ENCODE data around the gene PRRX2. TPM values are rescaled to one million over a fixed set of nuclear protein-coding genes. Genes with fewer than 3 reads are reported as not detected.

PRRX2 gene
- total and polyA plus RNA-seq, 2 of the 13 experiments (the other 11 are each of a cell fraction or from before 2014, with no cell fraction given), result 0.05 TPM; not detected in 1

DNA sequence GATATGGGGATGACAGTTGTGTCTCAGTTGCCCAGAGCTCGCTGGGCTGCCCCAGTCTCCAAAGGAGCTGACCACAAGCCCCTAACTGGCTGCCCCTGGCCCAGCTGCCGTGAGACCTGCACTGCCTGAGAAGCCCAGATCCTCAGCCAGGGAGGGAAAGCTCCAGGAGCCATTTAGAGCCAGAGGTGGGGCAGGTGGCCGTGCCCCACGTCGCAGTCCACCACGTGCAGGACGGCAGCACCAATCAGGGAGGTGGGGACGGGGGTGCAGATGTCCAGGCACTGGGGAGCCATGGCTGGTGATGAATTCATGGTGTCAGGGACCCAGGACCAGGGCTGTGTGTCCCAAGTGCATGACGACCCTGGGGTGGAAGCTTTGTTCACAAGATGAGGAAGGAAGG, 13.4 kb downstream of the PRRX2 start (continued):
- TF ChIP-seq, protein P1, sequence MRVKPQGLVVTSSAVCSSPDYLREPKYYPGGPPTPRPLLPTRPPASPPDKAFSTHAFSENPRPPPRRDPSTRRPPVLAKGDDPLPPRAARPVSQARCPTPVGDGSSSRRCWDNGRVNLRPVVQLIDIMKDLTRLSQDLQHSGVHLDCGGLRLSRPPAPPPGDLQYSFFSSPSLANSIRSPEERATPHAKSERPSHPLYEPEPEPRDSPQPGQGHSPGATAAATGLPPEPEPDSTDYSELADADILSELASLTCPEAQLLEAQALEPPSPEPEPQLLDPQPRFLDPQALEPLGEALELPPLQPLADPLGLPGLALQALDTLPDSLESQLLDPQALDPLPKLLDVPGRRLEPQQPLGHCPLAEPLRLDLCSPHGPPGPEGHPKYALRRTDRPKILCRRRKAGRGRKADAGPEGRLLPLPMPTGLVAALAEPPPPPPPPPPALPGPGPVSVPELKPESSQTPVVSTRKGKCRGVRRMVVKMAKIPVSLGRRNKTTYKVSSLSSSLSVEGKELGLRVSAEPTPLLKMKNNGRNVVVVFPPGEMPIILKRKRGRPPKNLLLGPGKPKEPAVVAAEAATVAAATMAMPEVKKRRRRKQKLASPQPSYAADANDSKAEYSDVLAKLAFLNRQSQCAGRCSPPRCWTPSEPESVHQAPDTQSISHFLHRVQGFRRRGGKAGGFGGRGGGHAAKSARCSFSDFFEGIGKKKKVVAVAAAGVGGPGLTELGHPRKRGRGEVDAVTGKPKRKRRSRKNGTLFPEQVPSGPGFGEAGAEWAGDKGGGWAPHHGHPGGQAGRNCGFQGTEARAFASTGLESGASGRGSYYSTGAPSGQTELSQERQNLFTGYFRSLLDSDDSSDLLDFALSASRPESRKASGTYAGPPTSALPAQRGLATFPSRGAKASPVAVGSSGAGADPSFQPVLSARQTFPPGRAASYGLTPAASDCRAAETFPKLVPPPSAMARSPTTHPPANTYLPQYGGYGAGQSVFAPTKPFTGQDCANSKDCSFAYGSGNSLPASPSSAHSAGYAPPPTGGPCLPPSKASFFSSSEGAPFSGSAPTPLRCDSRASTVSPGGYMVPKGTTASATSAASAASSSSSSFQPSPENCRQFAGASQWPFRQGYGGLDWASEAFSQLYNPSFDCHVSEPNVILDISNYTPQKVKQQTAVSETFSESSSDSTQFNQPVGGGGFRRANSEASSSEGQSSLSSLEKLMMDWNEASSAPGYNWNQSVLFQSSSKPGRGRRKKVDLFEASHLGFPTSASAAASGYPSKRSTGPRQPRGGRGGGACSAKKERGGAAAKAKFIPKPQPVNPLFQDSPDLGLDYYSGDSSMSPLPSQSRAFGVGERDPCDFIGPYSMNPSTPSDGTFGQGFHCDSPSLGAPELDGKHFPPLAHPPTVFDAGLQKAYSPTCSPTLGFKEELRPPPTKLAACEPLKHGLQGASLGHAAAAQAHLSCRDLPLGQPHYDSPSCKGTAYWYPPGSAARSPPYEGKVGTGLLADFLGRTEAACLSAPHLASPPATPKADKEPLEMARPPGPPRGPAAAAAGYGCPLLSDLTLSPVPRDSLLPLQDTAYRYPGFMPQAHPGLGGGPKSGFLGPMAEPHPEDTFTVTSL (CRISPR knock-in tag; IDR thresholded peaks at IDR 0.05; ENCODE audit: borderline replicate concordance), result no peak
- no peak for TF ChIP-seq ATRX (CRISPR knock-in tag; IDR thresholded peaks at IDR 0.05; ENCODE audit: borderline replicate concordance)
- TF ChIP-seq MBNL3 (CRISPR knock-in tag; conservative IDR thresholded peaks at IDR 0.05), result no peak

DNA sequence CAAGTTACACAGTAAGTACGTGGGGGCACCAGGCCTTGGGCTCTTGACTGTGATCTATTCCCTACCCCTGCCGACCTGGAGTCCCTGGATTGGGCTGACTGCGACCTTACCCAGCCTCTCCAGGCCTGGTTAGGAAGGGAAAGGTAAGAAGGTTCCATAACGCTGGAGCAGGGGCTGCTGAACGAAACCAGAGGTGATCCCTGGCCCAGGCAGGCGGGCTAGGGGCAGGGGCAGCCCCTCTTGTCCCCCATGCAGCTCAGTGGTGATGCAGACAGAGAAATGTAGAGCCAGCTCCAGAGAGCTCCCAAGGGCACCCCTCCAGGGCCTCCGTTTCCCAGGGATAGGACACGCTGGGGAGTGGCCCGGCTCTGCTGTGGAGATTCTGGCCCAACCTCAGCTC, 14.1 kb downstream of the PRRX2 start:
- DNase-seq (ENCODE audit: low spot score) (no peak), ATAC-seq (no peak), FAIRE-seq (no peak)
- TF ChIP-seq, protein P2, sequence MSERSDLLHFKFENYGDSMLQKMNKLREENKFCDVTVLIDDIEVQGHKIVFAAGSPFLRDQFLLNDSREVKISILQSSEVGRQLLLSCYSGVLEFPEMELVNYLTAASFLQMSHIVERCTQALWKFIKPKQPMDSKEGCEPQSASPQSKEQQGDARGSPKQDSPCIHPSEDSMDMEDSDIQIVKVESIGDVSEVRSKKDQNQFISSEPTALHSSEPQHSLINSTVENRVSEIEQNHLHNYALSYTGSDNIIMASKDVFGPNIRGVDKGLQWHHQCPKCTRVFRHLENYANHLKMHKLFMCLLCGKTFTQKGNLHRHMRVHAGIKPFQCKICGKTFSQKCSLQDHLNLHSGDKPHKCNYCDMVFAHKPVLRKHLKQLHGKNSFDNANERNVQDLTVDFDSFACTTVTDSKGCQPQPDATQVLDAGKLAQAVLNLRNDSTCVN (CRISPR knock-in tag; IDR thresholded peaks at IDR 0.05; ENCODE audit: borderline replicate concordance), result no peak
- no peak for TF ChIP-seq ARHGAP35 (CRISPR knock-in tag; IDR thresholded peaks at IDR 0.05; ENCODE audit: borderline replicate concordance)
- no peak for TF ChIP-seq MBNL3 (CRISPR knock-in tag; conservative IDR thresholded peaks at IDR 0.05)
- no peak for TF ChIP-seq NFKBIZ (CRISPR knock-in tag; IDR thresholded peaks at IDR 0.05)
- TF ChIP-seq, protein P3, sequence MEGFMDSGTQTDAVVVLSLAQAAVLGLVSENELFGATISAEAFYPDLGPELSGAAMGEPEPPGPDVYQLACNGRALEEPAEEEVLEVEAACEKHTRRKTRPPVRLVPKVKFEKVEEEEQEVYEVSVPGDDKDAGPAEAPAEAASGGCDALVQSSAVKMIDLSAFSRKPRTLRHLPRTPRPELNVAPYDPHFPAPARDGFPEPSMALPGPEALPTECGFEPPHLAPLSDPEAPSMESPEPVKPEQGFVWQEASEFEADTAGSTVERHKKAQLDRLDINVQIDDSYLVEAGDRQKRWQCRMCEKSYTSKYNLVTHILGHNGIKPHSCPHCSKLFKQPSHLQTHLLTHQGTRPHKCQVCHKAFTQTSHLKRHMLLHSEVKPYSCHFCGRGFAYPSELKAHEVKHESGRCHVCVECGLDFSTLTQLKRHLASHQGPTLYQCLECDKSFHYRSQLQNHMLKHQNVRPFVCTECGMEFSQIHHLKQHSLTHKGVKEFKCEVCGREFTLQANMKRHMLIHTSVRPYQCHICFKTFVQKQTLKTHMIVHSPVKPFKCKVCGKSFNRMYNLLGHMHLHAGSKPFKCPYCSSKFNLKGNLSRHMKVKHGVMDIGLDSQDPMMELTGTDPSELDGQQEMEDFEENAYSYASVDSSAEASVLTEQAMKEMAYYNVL (CRISPR knock-in tag; IDR thresholded peaks at IDR 0.05; ENCODE audit: borderline replicate concordance), result no peak
- TF ChIP-seq, protein P4, sequence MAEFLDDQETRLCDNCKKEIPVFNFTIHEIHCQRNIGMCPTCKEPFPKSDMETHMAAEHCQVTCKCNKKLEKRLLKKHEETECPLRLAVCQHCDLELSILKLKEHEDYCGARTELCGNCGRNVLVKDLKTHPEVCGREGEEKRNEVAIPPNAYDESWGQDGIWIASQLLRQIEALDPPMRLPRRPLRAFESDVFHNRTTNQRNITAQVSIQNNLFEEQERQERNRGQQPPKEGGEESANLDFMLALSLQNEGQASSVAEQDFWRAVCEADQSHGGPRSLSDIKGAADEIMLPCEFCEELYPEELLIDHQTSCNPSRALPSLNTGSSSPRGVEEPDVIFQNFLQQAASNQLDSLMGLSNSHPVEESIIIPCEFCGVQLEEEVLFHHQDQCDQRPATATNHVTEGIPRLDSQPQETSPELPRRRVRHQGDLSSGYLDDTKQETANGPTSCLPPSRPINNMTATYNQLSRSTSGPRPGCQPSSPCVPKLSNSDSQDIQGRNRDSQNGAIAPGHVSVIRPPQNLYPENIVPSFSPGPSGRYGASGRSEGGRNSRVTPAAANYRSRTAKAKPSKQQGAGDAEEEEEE (CRISPR knock-in tag; IDR thresholded peaks at IDR 0.05; ENCODE audit: borderline replicate concordance), result no peak
- no peak for TF ChIP-seq ZNF558 (CRISPR knock-in tag; IDR thresholded peaks at IDR 0.05; ENCODE audit: borderline replicate concordance)
- TF ChIP-seq CAMTA2 (CRISPR knock-in tag; IDR thresholded peaks at IDR 0.05; ENCODE audit: borderline replicate concordance), result no peak
- Histone ChIP-seq H3K36me3 (replicated peaks in 1 of 2; ENCODE audit: control insufficient read depth in 1 of 2, insufficient read depth in 2 of 2, low read length in 2 of 2) (no peaks in the 10 kb centered on the region), H3K27me3 (ENCODE audit: control insufficient read depth in 1 of 2, insufficient read depth in 2 of 2, low read length in 2 of 2) (peaks cover 5 to 71% of the 10 kb centered on the region in 2 experiments; a peak in 4 of 5 replicates), H3K9me3 (ENCODE audit: low read length) (no peaks in the 10 kb centered on the region), H3K4me3 (replicated peaks in 1 of 3; ENCODE audit: insufficient read depth in 1 of 3, low read depth in 2 of 3, low read length in 3 of 3) (no peak overlapping the region), H3K4me1 (ENCODE audit: insufficient read depth, low read length) (no peaks in the 10 kb centered on the region), H3K79me2 (ENCODE audit: insufficient read depth, low read length) (no peaks in the 10 kb centered on the region), H2AFZ (ENCODE audit: low read length) (no peak overlapping the region), H3K4me2 (ENCODE audit: low read depth, low read length) (no peak overlapping the region), H3K27ac (ENCODE audit: extremely low read length, insufficient read depth, low read length) (no peak overlapping the region), H3K9ac (ENCODE audit: insufficient read depth, low read depth, low read length) (no peak overlapping the region), H4K20me1 (ENCODE audit: insufficient read depth, low read length) (no peaks in the 10 kb centered on the region)
- CTCF ChIA-PET (ENCODE audit: low intra/inter-chr PET ratio, low total read pairs), result no interaction called here
- POLR2A ChIA-PET, result no interaction called here
- in situ Hi-C loops (cut with HindIII; ENCODE audit: extremely low pct_ligation_motif_present, low pct_unique_long_range_greater_than_20kb) (no loop called here), intact Hi-C loops (cut with micrococcal nuclease; ENCODE audit: unreplicated experiment) (no loop called here)
- no TSS peak for BruUV-seq (replicated peaks)
- 2% methylated on average over 7 of the region's 9 CpGs for WGBS (ENCODE audit: low lambda C conversion rate)

Measured in HepG2 (cell line).